ENCODE data around the gene SLC45A3. TPM values are rescaled to one million over a fixed set of nuclear protein-coding genes. Genes with fewer than 3 reads are reported as not detected.

SLC45A3 gene
- total and polyA plus RNA-seq, 2 donors (not counting 3 experiments of a cell fraction or from before 2014, with no cell fraction given), result 15.1 to 15.6 TPM

GRCh38 chr1:205676597-205676996 lies 3.7 kb downstream of the SLC45A3 start:
- Histone ChIP-seq H3K9me1 (replicated peaks; ENCODE audit: control insufficient read depth, extremely low read depth, insufficient read depth, low read length) (no peaks in the 10 kb centered on the region), H3K27me3 (ENCODE audit: control insufficient read depth in 2 of 2, insufficient read depth in 2 of 2, low read length in 2 of 2) (no peaks in the 10 kb centered on the region), H3K9ac (replicated peaks; ENCODE audit: extremely low read depth, insufficient read depth, low read length) (no peak overlapping the region), H3K4me1 (ENCODE audit: control insufficient read depth, extremely low read depth, insufficient read depth, low read length) (peaks cover 19% of the 10 kb centered on the region), H2AFZ (ENCODE audit: low read depth, low read length) (no peak overlapping the region), H3K4me2 (ENCODE audit: insufficient read depth, low read length) (no peak overlapping the region), H3K27ac (ENCODE audit: insufficient read depth, low read depth, low read length) (no peak overlapping the region), H4K20me1 (replicated peaks; ENCODE audit: control insufficient read depth, extremely low read depth, insufficient read depth, low read length) (no peaks in the 10 kb centered on the region), H3K79me2 (ENCODE audit: control insufficient read depth, insufficient read depth, low read length) (peaks cover 11% of the 10 kb centered on the region), H3K36me3 (ENCODE audit: control insufficient read depth in 2 of 2, extremely low read depth in 1 of 2, insufficient read depth in 2 of 2, low read length in 2 of 2) (no peaks in the 10 kb centered on the region), H3K4me3 (replicated peaks in 1 of 3; ENCODE audit: insufficient read depth in 1 of 3, low read depth in 1 of 3, low read length in 3 of 3) (no peak overlapping the region), H3K9me3 (replicated peaks; ENCODE audit: control insufficient read depth, insufficient read depth, low read length) (no peaks in the 10 kb centered on the region)
- dilution Hi-C loops (cut with MboI; ENCODE audit: extremely low pct_ligation_motif_present, low sequenced_read_pairs), result no loop called here
- ChIA-PET POLR2A (no interaction called here), CTCF (interaction anchor here (0.6 to 7.3 kb wide), 5 partner anchors 15 to 152 kb away, joined by 3 to 90 read pairs (median 4); no protein-coding TSS in a partner anchor)
- TF ChIP-seq JUN (IDR thresholded peaks at IDR 0.05; ENCODE audit: borderline replicate concordance, insufficient read depth, insufficient read length, low read depth) (no peak), GATA2 (IDR thresholded peaks at IDR 0.05; ENCODE audit: insufficient read depth, insufficient read length, low read depth, low read length) (no peak), POLR2A (IDR thresholded peaks at IDR 0.05; ENCODE audit: low read depth, low read length) (no peak), FOS (IDR thresholded peaks at IDR 0.05; ENCODE audit: borderline replicate concordance, insufficient read depth, low read length) (no peak), MAX (IDR thresholded peaks at IDR 0.05; ENCODE audit: insufficient read depth, insufficient read length) (no peak), MYC (IDR thresholded peaks at IDR 0.05; ENCODE audit: low read depth, low read length) (no peak)
- BruUV-seq (replicated peaks), result no TSS peak
- no peak for FAIRE-seq
- no peak for DNase-seq (ENCODE audit: low read depth, low spot score)
- intact Hi-C loops (cut with micrococcal nuclease), result no loop called here

- Histone ChIP-seq H3K4me1 (ENCODE audit: control insufficient read depth, extremely low read depth, insufficient read depth, low read length) (peaks cover 19% of the 10 kb centered on the region), H3K9me3 (replicated peaks; ENCODE audit: control insufficient read depth, insufficient read depth, low read length) (no peaks in the 10 kb centered on the region), H4K20me1 (replicated peaks; ENCODE audit: control insufficient read depth, extremely low read depth, insufficient read depth, low read length) (no peaks in the 10 kb centered on the region), H3K36me3 (ENCODE audit: control insufficient read depth in 2 of 2, extremely low read depth in 1 of 2, insufficient read depth in 2 of 2, low read length in 2 of 2) (no peaks in the 10 kb centered on the region), H3K79me2 (ENCODE audit: control insufficient read depth, insufficient read depth, low read length) (peaks cover 11% of the 10 kb centered on the region), H3K4me3 (replicated peaks in 1 of 3; ENCODE audit: insufficient read depth in 1 of 3, low read depth in 1 of 3, low read length in 3 of 3) (no peak overlapping the region), H3K9ac (replicated peaks; ENCODE audit: extremely low read depth, insufficient read depth, low read length) (no peak overlapping the region), H3K27ac (ENCODE audit: insufficient read depth, low read depth, low read length) (no peak overlapping the region), H3K9me1 (replicated peaks; ENCODE audit: control insufficient read depth, extremely low read depth, insufficient read depth, low read length) (no peaks in the 10 kb centered on the region), H3K27me3 (ENCODE audit: control insufficient read depth in 2 of 2, insufficient read depth in 2 of 2, low read length in 2 of 2) (no peaks in the 10 kb centered on the region), H2AFZ (ENCODE audit: low read depth, low read length) (no peak overlapping the region), H3K4me2 (ENCODE audit: insufficient read depth, low read length) (no peak overlapping the region)
- intact Hi-C loops (cut with micrococcal nuclease) (no loop called here), dilution Hi-C loops (cut with MboI; ENCODE audit: extremely low pct_ligation_motif_present, low sequenced_read_pairs) (no loop called here)
- TF ChIP-seq POLR2A (IDR thresholded peaks at IDR 0.05; ENCODE audit: low read depth, low read length) (no peak), GATA2 (IDR thresholded peaks at IDR 0.05; ENCODE audit: insufficient read depth, insufficient read length, low read depth, low read length) (no peak), JUN (IDR thresholded peaks at IDR 0.05; ENCODE audit: borderline replicate concordance, insufficient read depth, insufficient read length, low read depth) (no peak), MYC (IDR thresholded peaks at IDR 0.05; ENCODE audit: low read depth, low read length) (no peak), EZH2 (IDR thresholded peaks at IDR 0.05; ENCODE audit: borderline replicate concordance, low read depth, low read length, severe bottlenecking) (no peak), FOS (IDR thresholded peaks at IDR 0.05; ENCODE audit: borderline replicate concordance, insufficient read depth, low read length) (no peak), POLR2AphosphoS5 (IDR thresholded peaks at IDR 0.05; ENCODE audit: insufficient read depth, low read depth, low read length) (no peak)
- ChIA-PET CTCF (interaction anchor here (0.6 to 7.3 kb wide), 4 partner anchors 17 to 152 kb away, joined by 3 to 90 read pairs (median 38); no protein-coding TSS in a partner anchor), POLR2A (no interaction called here)
- no peak for DNase-seq (ENCODE audit: low read depth, low spot score)
- FAIRE-seq, result no peak
- BruUV-seq (replicated peaks), result no TSS peak
Observed at GRCh38 chr1:205676002-205676401, 4.3 kb downstream of the SLC45A3 start.

Data from endothelial cell of umbilical vein (primary cell).